Trophoblast cell (in vitro differentiated cells and primary cell): ENCODE measurements around the gene ARNT2.
A peak's percentile ranks its signal among the peaks of the same experiment; 100 is the strongest.

Experiments
- DNase-seq, 2 donors: peaks; one replicate each; pipeline ENCODE4 v3.0.0-alpha.2; 2016
- H2AFZ ChIP-seq: 2 replicates; pipeline ENCODE4 v1.6.1; 2013; ENCODE audit warnings: low read length, moderate library complexity, mild to moderate bottlenecking; ENCODE audit not compliant: insufficient read depth, poor library complexity
- H2AK5ac ChIP-seq: 2 replicates; pipeline ENCODE4 v1.6.1; 2013; ENCODE audit warnings: mild to moderate bottlenecking, low read length
- H2BK120ac ChIP-seq: 2 replicates; pipeline ENCODE4 v1.6.1; 2013; ENCODE audit warnings: low read length, mild to moderate bottlenecking, moderate library complexity; ENCODE audit not compliant: insufficient read depth, poor library complexity
- H2BK12ac ChIP-seq: 2 replicates; pipeline ENCODE4 v1.6.1; 2013; ENCODE audit warnings: mild to moderate bottlenecking, low read length, moderate library complexity
- H2BK5ac ChIP-seq: 2 replicates; pipeline ENCODE4 v1.6.1; 2013; ENCODE audit warnings: low read length, low read depth, moderate library complexity, mild to moderate bottlenecking; ENCODE audit not compliant: poor library complexity
- H3K14ac ChIP-seq: 2 replicates; pipeline ENCODE4 v1.6.1; 2013; ENCODE audit warnings: mild to moderate bottlenecking, low read length
- H3K18ac ChIP-seq: 2 replicates; pipeline ENCODE4 v1.6.1; 2013; ENCODE audit warnings: mild to moderate bottlenecking, low read length
- H3K23ac ChIP-seq: 2 replicates; pipeline ENCODE4 v1.6.1; 2013; ENCODE audit warnings: low read length
- H3K27ac ChIP-seq: 2 replicates; pipeline ENCODE4 v1.5.1; 2013; ENCODE audit warnings: low read depth, mild to moderate bottlenecking, inconsistent platforms, low read length, moderate library complexity
- H3K27me3 ChIP-seq: 2 replicates; pipeline ENCODE4 v1.6.1; 2013; ENCODE audit warnings: inconsistent platforms, mild to moderate bottlenecking, low read length, moderate library complexity; ENCODE audit not compliant: insufficient read depth
- H3K36me3 ChIP-seq, 2 experiments: 1 replicate in 1 of 2; 2 replicates in 1 of 2; pipeline ENCODE4 v1.6.1; 2013; ENCODE audit warnings: low read length in 2 of 2, mild to moderate bottlenecking in 2 of 2, moderate library complexity in 1 of 2; ENCODE audit not compliant: insufficient read depth in 2 of 2, control insufficient read depth in 1 of 2
- H3K4ac ChIP-seq: 2 replicates; pipeline ENCODE4 v1.6.1; 2013; ENCODE audit warnings: low read depth, mild to moderate bottlenecking, low read length, moderate library complexity
- H3K4me1 ChIP-seq, 2 experiments: 1 replicate in 1 of 2; 2 replicates in 1 of 2; pipeline ENCODE4 v1.6.1; 2013; ENCODE audit warnings: low read length in 2 of 2, mild to moderate bottlenecking in 2 of 2, moderate library complexity in 1 of 2; ENCODE audit not compliant: insufficient read depth in 2 of 2, control insufficient read depth in 1 of 2
- H3K4me2 ChIP-seq: 2 replicates; pipeline ENCODE4 v1.6.1; 2013; ENCODE audit warnings: inconsistent platforms, mild to moderate bottlenecking, low read length, moderate library complexity
- H3K4me3 ChIP-seq: 2 replicates; pipeline ENCODE4 v1.5.1; 2013; ENCODE audit warnings: mild to moderate bottlenecking, low read depth, low read length, inconsistent platforms
- H3K79me1 ChIP-seq: one replicate; pipeline ENCODE4 v1.6.1; 2013; ENCODE audit warnings: low read length
- H3K79me2 ChIP-seq: 2 replicates; pipeline ENCODE4 v1.6.1; 2013; ENCODE audit warnings: low read length, mild to moderate bottlenecking; ENCODE audit not compliant: control insufficient read depth, insufficient read depth, poor library complexity
- H3K9ac ChIP-seq: 2 replicates; pipeline ENCODE4 v1.6.1; 2013; ENCODE audit warnings: mild to moderate bottlenecking, low read length
- H3K9me3 ChIP-seq: 2 replicates; pipeline ENCODE4 v1.6.1; 2013; ENCODE audit warnings: low read depth, mild to moderate bottlenecking, control low read depth, inconsistent platforms, low read length; ENCODE audit not compliant: insufficient read depth
- H4K12ac ChIP-seq: 2 replicates; pipeline ENCODE4 v1.6.1; 2013; ENCODE audit warnings: low read depth, mild to moderate bottlenecking, low read length, moderate library complexity
- H4K8ac ChIP-seq: 2 replicates; pipeline ENCODE4 v1.6.1; 2013; ENCODE audit warnings: low read depth, mild to moderate bottlenecking, low read length, moderate library complexity
- H4K91ac ChIP-seq: one replicate; pipeline ENCODE4 v1.6.1; 2013; ENCODE audit warnings: low read depth, mild to moderate bottlenecking, low read length, moderate library complexity
- WGBS: extraction: QIAGEN DNeasy Blood & Tissue Kit; methylation state at CpG from one replicate; pipeline ENCODE4 v1.1.7; 2013; ENCODE audit warnings: missing lambda C conversion rate; ENCODE audit not compliant: insufficient read length, insufficient coverage; ENCODE audit errors: extremely low coverage; 5-methylcytosine and 5-hydroxymethylcytosine counted together

ARNT2 gene

GRCh38 chr15:80449825-80450224 is 45.6 kb downstream of the ARNT2 start:
- Histone ChIP-seq H2BK120ac (no peak overlapping the region), H2BK5ac (no peak overlapping the region)

GRCh38 chr15:80450811-80451321 is 46.7 kb downstream of the ARNT2 start:
- H3K27ac ChIP-seq = no peak overlapping the region
- H3K4me3 ChIP-seq = no peak overlapping the region
- H3K27me3 ChIP-seq = no peaks in the 10 kb centered on the region
- H2AFZ ChIP-seq = no peak overlapping the region
- no CpG with 5 or more reads among the region's 14 CpGs for WGBS
- no peak overlapping the region for H3K18ac ChIP-seq
- H3K4me1 ChIP-seq = no peaks in the 10 kb centered on the region
- H3K79me2 ChIP-seq = no peaks in the 10 kb centered on the region
- DNase-seq = peak; percentile 63 to 73
- no peaks in the 10 kb centered on the region for H3K36me3 ChIP-seq
- peak overlapping the region; percentile 41 for H3K23ac ChIP-seq
- H2BK5ac ChIP-seq = no peak overlapping the region
- no peak overlapping the region for H2BK12ac ChIP-seq
- H4K12ac ChIP-seq = no peak overlapping the region
- no peak overlapping the region for H3K14ac ChIP-seq
- no peak overlapping the region for H2AK5ac ChIP-seq
- H4K8ac ChIP-seq = no peak overlapping the region
- no peak overlapping the region for H3K9ac ChIP-seq
- H3K4me2 ChIP-seq = no peak overlapping the region
- H4K91ac ChIP-seq = no peak overlapping the region
- no peak overlapping the region for H2BK120ac ChIP-seq
- no peaks in the 10 kb centered on the region for H3K79me1 ChIP-seq
- no peaks in the 10 kb centered on the region for H3K9me3 ChIP-seq
- H3K4ac ChIP-seq = no peak overlapping the region

More at GRCh38 chr15:80449825-80450224, 45.6 kb downstream of the ARNT2 start:
- H3K79me2 ChIP-seq = no peaks in the 10 kb centered on the region
- no peaks in the 10 kb centered on the region for H3K36me3 ChIP-seq
- H3K4me3 ChIP-seq = no peak overlapping the region
- H3K14ac ChIP-seq = no peak overlapping the region
- H4K12ac ChIP-seq = no peak overlapping the region
- no CpG with 5 or more reads among the region's 5 CpGs for WGBS
- H3K9ac ChIP-seq = no peak overlapping the region
- DNase-seq = no peak
- no peak overlapping the region for H2AFZ ChIP-seq
- H3K27ac ChIP-seq = no peak overlapping the region
- no peak overlapping the region for H4K8ac ChIP-seq
- no peaks in the 10 kb centered on the region for H3K4me1 ChIP-seq
- no peak overlapping the region for H4K91ac ChIP-seq
- H2AK5ac ChIP-seq = no peak overlapping the region
- H3K9me3 ChIP-seq = peaks cover 4% of the 10 kb centered on the region
- no peaks in the 10 kb centered on the region for H3K27me3 ChIP-seq
- no peak overlapping the region for H3K23ac ChIP-seq
- H3K4me2 ChIP-seq = no peak overlapping the region
- H3K79me1 ChIP-seq = no peaks in the 10 kb centered on the region
- no peak overlapping the region for H3K18ac ChIP-seq
- H2BK12ac ChIP-seq = no peak overlapping the region
- no peak overlapping the region for H3K4ac ChIP-seq

GRCh38 chr15:80452166-80452565 is 48.0 kb downstream of the ARNT2 start:
- WGBS = no CpG with 5 or more reads among the region's 4 CpGs

GRCh38 chr15:80455051-80455648 is 51.0 kb downstream of the ARNT2 start:
- Histone ChIP-seq H3K9me3 (no peaks in the 10 kb centered on the region), H3K9ac (no peak overlapping the region), H2AK5ac (no peak overlapping the region), H2BK12ac (no peak overlapping the region), H3K27me3 (no peaks in the 10 kb centered on the region), H3K79me2 (no peaks in the 10 kb centered on the region), H2BK5ac (no peak overlapping the region), H3K18ac (no peak overlapping the region), H3K79me1 (no peaks in the 10 kb centered on the region), H3K36me3 (no peaks in the 10 kb centered on the region), H3K4me2 (no peak overlapping the region), H3K4ac (no peak overlapping the region), H3K23ac (no peak overlapping the region), H2BK120ac (no peak overlapping the region), H4K8ac (no peak overlapping the region), H3K27ac (no peak overlapping the region), H3K14ac (no peak overlapping the region), H3K4me1 (no peaks in the 10 kb centered on the region), H4K91ac (no peak overlapping the region), H3K4me3 (no peak overlapping the region), H2AFZ (no peak overlapping the region), H4K12ac (no peak overlapping the region)
- DNase-seq = peak; percentile 26 to 34
- WGBS = no CpG with 5 or more reads among the region's 6 CpGs

More at GRCh38 chr15:80452166-80452565, 48.0 kb downstream of the ARNT2 start:
- Histone ChIP-seq H3K9ac (no peak overlapping the region), H3K4me1 (no peaks in the 10 kb centered on the region), H3K4ac (no peak overlapping the region), H3K27ac (no peak overlapping the region), H4K12ac (no peak overlapping the region), H3K14ac (no peak overlapping the region), H4K8ac (no peak overlapping the region), H3K18ac (no peak overlapping the region), H2BK5ac (no peak overlapping the region), H3K4me3 (no peak overlapping the region), H3K79me1 (no peaks in the 10 kb centered on the region), H3K79me2 (no peaks in the 10 kb centered on the region), H2AFZ (no peak overlapping the region), H4K91ac (no peak overlapping the region), H2BK120ac (no peak overlapping the region), H3K4me2 (no peak overlapping the region), H2BK12ac (no peak overlapping the region), H3K9me3 (no peaks in the 10 kb centered on the region), H3K36me3 (no peaks in the 10 kb centered on the region), H3K27me3 (no peaks in the 10 kb centered on the region), H2AK5ac (no peak overlapping the region), H3K23ac (no peak overlapping the region)
- no peak for DNase-seq
